Esophagus muscularis mucosa (tissue), 3 donors: ENCODE results near the gene CD2BP2.

ENCODE experiments used
- POLR2AphosphoS5 ChIP-seq, 2 donors: sonication (generic); formaldehyde crosslinking; IDR thresholded peaks; one replicate each; pipeline ENCODE4 v1.6.1; 2017; ENCODE audit warnings: antibody characterized with exemption in 2 of 2
- TF ChIP-seq, protein P1 (sequence below), 3 experiments: fragments of 200-600 bp in 2 of 3; fragments of 450-650 bp in 1 of 3; sonication (generic) in 2 of 3; IDR thresholded peaks; one replicate each; pipeline ENCODE4 v1.5.1; 2017 to 2019; ENCODE audit warnings: antibody characterized with exemption in 3 of 3, mild to moderate bottlenecking in 2 of 3, moderate library complexity in 1 of 3

DNA sequence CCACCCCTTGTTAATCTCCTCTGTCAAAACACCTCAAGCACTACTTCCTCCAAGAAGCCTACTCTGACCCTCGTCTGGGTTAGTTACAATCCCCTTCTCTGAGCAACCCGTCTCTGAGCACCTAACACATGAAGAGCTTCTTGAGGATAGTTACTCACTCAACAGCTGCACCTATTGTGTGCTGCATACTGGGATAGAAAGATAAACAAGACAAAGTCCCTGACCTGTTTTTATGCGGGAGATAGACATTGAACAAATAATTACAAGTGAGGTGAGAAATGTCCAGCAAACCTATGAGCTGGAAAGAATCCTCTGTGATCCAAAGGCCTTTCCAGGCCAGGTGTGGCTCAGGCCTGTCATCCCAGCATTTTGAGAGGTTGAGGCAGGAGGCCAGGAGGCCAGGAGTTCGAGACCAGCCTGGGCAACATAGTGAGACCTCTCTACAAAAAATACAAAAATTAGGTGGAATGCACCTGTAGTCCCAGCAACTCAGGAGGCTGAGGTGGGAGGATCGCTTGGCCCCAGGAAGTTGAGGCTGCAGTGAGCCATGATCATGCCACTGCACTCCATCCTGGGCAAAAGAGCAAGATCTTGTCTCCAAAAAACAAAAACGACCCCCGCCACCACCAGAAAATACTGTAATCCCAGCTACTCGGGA lies 46.8 kb upstream of the CD2BP2 start:
- TF ChIP-seq, protein P1, sequence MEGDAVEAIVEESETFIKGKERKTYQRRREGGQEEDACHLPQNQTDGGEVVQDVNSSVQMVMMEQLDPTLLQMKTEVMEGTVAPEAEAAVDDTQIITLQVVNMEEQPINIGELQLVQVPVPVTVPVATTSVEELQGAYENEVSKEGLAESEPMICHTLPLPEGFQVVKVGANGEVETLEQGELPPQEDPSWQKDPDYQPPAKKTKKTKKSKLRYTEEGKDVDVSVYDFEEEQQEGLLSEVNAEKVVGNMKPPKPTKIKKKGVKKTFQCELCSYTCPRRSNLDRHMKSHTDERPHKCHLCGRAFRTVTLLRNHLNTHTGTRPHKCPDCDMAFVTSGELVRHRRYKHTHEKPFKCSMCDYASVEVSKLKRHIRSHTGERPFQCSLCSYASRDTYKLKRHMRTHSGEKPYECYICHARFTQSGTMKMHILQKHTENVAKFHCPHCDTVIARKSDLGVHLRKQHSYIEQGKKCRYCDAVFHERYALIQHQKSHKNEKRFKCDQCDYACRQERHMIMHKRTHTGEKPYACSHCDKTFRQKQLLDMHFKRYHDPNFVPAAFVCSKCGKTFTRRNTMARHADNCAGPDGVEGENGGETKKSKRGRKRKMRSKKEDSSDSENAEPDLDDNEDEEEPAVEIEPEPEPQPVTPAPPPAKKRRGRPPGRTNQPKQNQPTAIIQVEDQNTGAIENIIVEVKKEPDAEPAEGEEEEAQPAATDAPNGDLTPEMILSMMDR (IDR thresholded peaks at IDR 0.05): no peak
- no peak for TF ChIP-seq POLR2AphosphoS5 (IDR thresholded peaks at IDR 0.05)
